Left ventricle myocardium inferior (tissue), 1 donor: ENCODE data around the gene PKDREJ. TPM values are rescaled to one million over a fixed set of nuclear protein-coding genes. Genes with fewer than 3 reads are reported as not detected.

Experiments
- DNase-seq: peaks from one replicate; pipeline ENCODE4 v3.0.0-alpha.2; 2020
- H3K27ac ChIP-seq: fragments of 200-600 bp; replicated peaks from 2 replicates; pipeline ENCODE4 v1.8.0; 2021
- H3K27me3 ChIP-seq: fragments of 200-600 bp; 2 replicates; pipeline ENCODE4 v1.8.0; 2021; ENCODE audit warnings: low read depth
- H3K36me3 ChIP-seq: fragments of 200-600 bp; 2 replicates; pipeline ENCODE4 v1.8.0; 2021
- H3K4me1 ChIP-seq: fragments of 200-600 bp; 2 replicates; pipeline ENCODE4 v1.8.0; 2021
- H3K4me3 ChIP-seq: fragments of 200-600 bp; 2 replicates; pipeline ENCODE4 v1.8.0; 2021; ENCODE audit warnings: mild to moderate bottlenecking, moderate library complexity
- H3K9me3 ChIP-seq: fragments of 200-600 bp; replicated peaks from 2 replicates; pipeline ENCODE4 v1.8.0; 2021
- intact Hi-C: fragments of 100-400 bp; cut with micrococcal nuclease; formaldehyde crosslinking; loops from one replicate; pipeline ENCODE4 v1.11.0; 2022
- total RNA-seq: library from RNA; stranded (reverse); fragmentation: NEBNext Ultra II Directional; extraction: Animal tissue kit (Norgen Biotek cat#: 25700); gene quantifications from one replicate; pipeline ENCODE4 v1.2.1, GENCODE V29; 2021
- TF ChIP-seq, protein P1 (sequence below): fragments of 200-600 bp; IDR thresholded peaks from 2 replicates; pipeline ENCODE4 v1.8.0; 2021; ENCODE audit warnings: antibody characterized with exemption, mild to moderate bottlenecking, borderline replicate concordance
- donor health status: DM: no; HTN: yes; CAD: no; lungs with severe emphysema.

PKDREJ gene
- total RNA-seq, 1 donor from 2014 or later: 0.08 TPM

DNA sequence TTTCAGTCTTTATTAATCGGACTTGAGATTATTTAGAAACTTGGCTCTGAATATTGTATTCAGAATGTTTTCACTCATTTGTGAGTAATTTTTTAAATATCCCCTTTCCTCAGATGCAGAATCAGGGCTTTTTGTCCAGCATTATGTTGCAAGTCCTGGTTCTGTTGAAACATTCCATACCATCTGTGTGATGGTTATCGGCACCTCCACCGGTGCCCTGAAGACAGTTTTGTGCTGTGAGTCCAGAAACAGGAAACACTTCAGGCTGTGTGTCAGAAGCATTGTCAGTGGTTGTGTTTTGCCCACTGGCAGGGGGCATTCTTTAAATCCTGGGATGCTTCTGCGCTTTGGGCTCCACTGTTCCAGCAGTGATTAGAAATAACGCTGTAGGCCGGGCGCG is 33.4 kb downstream of the PKDREJ start:
- no peak overlapping the region for H3K27ac ChIP-seq
- no peak for DNase-seq
- H3K4me3 ChIP-seq: no peak overlapping the region
- peaks cover 36% of the 10 kb centered on the region for H3K36me3 ChIP-seq
- H3K9me3 ChIP-seq: no peaks in the 10 kb centered on the region
- H3K4me1 ChIP-seq: peaks cover 21% of the 10 kb centered on the region
- intact Hi-C loops: no loop called here
- no peaks in the 10 kb centered on the region for H3K27me3 ChIP-seq
- TF ChIP-seq, protein P1, sequence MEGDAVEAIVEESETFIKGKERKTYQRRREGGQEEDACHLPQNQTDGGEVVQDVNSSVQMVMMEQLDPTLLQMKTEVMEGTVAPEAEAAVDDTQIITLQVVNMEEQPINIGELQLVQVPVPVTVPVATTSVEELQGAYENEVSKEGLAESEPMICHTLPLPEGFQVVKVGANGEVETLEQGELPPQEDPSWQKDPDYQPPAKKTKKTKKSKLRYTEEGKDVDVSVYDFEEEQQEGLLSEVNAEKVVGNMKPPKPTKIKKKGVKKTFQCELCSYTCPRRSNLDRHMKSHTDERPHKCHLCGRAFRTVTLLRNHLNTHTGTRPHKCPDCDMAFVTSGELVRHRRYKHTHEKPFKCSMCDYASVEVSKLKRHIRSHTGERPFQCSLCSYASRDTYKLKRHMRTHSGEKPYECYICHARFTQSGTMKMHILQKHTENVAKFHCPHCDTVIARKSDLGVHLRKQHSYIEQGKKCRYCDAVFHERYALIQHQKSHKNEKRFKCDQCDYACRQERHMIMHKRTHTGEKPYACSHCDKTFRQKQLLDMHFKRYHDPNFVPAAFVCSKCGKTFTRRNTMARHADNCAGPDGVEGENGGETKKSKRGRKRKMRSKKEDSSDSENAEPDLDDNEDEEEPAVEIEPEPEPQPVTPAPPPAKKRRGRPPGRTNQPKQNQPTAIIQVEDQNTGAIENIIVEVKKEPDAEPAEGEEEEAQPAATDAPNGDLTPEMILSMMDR: no peak

DNA sequence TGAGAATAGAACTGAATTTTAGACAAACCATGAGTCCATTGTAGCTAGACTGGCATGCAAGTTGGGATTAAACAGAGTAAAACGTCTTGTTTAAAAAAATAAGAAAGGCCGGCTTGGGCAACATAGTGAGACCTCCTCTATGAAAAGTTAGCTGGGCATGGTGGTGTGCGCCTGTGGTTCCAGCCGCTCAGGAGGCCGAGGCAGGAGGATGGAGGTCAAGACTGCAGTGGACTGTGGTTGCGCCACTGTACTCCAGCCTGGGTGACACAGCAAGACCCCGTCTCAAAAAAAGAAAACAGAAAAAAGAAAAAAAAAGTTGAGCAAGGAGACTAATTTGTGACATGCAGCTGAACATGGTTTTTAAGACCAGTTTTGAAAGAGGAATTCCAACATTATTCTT is 36.6 kb downstream of the PKDREJ start:
- intact Hi-C loops: no loop called here
- no peak for DNase-seq
- H3K27me3 ChIP-seq: no peaks in the 10 kb centered on the region
- H3K4me3 ChIP-seq: no peak overlapping the region
- H3K4me1 ChIP-seq: no peaks in the 10 kb centered on the region
- no peak overlapping the region for H3K27ac ChIP-seq
- TF ChIP-seq, protein P1: no peak
- H3K9me3 ChIP-seq: no peaks in the 10 kb centered on the region
- H3K36me3 ChIP-seq: peaks cover 28% of the 10 kb centered on the region

DNA sequence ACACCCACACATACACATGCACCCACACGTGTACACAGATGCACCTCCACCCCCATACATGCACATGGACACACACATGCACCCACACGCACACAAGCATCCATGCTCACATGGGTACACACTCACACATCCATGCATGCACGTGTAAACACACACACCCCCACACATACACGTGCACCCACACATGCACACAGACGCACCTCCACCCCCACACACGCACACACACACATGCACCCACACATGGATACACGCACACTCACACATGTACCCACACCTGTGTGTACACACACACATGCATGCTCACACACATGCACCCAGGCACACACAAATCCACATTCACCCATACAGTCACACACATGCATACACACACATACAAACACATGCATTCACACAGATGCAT is 37.5 kb downstream of the PKDREJ start:
- no peaks in the 10 kb centered on the region for H3K27me3 ChIP-seq
- H3K4me3 ChIP-seq: no peak overlapping the region
- intact Hi-C loops: no loop called here
- H3K4me1 ChIP-seq: peaks cover 3% of the 10 kb centered on the region
- no peaks in the 10 kb centered on the region for H3K9me3 ChIP-seq
- no peak for DNase-seq
- TF ChIP-seq, protein P1: no peak
- peaks cover 34% of the 10 kb centered on the region for H3K36me3 ChIP-seq
- H3K27ac ChIP-seq: no peak overlapping the region

DNA sequence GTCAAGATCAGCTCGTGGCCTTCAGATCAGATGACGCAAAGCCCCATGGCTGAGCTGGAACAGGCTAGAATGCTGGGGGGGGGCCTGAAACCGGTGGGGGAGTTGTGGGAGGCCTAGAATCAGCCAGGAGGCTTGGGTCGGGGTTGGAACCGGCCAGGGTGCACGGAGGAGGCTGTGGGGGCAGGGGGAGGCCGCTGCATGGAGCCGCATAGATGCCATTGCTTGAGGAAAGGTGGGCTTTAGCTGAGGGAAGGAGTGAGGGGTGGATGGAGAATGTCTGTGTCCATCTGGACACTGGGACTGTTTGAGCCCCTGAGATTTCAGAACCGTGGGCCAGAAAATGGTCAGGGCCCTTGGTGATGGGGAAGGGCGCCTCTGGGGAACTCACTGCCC is 38.2 kb downstream of the PKDREJ start:
- Histone ChIP-seq H3K4me3 (no peak overlapping the region), H3K27ac (no peak overlapping the region), H3K27me3 (no peaks in the 10 kb centered on the region), H3K36me3 (peaks cover 41% of the 10 kb centered on the region), H3K4me1 (peaks cover 5% of the 10 kb centered on the region), H3K9me3 (no peaks in the 10 kb centered on the region)
- TF ChIP-seq, protein P1: no peak
- intact Hi-C loops: no loop called here
- no peak for DNase-seq

DNA sequence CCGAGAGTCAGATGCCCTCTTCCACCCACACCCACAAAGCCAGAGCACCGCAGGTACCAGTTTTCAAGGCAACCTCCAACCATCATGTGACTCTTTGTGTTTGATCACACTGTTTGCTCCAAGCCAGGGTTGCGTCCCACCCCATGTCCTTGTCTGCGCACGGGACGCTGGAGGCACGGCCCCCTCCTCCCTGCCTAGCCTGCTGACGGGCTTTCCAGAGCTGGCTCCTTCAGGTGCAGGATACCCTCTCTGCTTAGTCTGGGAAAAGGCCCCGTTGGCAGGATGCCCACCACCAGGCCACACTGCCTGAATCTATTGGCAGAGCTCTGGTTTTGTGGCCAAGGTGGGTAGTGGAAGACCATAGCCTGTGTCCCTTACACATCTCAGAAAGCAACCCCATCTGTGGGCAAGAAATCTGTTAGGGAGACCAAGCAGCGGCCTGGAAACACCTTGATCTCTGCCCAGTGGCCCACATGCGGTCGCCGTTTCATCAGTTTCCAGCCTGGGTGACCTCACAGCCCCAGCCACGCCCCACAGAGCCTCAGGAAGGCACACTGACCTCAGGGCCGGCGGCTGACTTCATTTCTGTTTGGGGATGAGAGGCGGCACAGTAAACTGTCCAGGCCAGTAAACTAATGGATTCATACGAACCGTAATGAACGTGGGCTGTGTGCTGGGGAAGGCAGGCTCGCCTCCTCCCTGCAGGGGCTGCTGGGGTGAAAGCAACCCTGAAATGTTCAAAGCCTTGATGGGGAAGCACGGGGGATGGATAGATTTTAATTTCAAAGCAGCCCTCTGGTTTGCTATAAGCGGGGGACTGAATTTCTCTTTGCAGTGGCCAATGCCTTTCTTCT is 38.9 kb downstream of the PKDREJ start:
- no peak overlapping the region for H3K4me3 ChIP-seq
- H3K9me3 ChIP-seq: no peaks in the 10 kb centered on the region
- H3K36me3 ChIP-seq: peaks cover 48% of the 10 kb centered on the region
- intact Hi-C loops: no loop called here
- peaks cover 7% of the 10 kb centered on the region for H3K4me1 ChIP-seq
- no peak overlapping the region for H3K27ac ChIP-seq
- no peak for DNase-seq
- TF ChIP-seq, protein P1: no peak
- H3K27me3 ChIP-seq: no peaks in the 10 kb centered on the region
